Activated gamma-delta T cell treated with anti-CD3 and anti-CD28 coated beads, Interleukin-2, amount 50 U/mL, for 16 hours (primary cell): ENCODE data around the gene ABLIM1.

Source experiments
- DNase-seq: peaks from one replicate; pipeline ENCODE4 v3.0.0-alpha.2; 2020; ENCODE audit warnings: low read depth

Gene ABLIM1

GRCh38 chr10:114647545-114648138 is 10.4 kb downstream of the ABLIM1 start:
- DNase-seq: no peak

- DNase-seq: no peak
Observed at GRCh38 chr10:114646426-114646825, 11.6 kb downstream of the ABLIM1 start.

DNA sequence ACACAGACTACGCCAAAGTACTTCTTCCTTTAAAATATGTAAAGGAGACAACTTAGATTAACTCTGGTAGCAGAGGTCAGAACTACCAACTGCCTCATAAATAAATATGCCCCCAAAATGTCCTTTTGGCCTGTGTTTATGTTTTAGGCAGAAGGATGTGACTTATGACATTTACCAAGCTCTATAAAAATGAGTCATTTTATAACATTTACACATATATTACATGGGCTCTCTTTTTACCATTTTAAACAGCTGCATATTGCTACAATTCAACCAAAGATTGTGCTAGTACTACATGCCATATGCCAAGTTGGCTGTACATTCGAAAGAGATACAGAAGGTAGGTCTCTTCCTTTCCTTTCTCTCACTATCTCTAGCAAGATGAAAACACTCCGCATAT is 12.4 kb downstream of the ABLIM1 start:
- DNase-seq: no peak

DNA sequence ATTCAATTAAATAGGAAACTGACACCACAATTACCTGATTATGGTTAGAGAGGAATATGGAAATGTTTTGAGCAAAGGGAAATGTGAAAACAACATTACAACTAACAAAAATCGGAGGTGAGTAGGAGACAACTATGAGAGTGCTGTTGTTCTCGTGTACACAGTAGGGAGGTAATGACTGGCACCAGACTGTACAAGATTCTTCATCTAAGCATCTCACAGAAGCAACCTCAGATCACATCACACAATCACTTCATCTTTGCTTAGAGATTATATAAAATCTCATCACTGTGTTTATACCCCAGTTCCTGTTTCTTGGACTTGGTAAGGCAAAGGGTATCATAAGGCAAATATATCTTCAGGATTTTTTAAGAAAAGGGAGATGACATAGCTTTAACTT is 14.9 kb downstream of the ABLIM1 start:
- no peak for DNase-seq

DNA sequence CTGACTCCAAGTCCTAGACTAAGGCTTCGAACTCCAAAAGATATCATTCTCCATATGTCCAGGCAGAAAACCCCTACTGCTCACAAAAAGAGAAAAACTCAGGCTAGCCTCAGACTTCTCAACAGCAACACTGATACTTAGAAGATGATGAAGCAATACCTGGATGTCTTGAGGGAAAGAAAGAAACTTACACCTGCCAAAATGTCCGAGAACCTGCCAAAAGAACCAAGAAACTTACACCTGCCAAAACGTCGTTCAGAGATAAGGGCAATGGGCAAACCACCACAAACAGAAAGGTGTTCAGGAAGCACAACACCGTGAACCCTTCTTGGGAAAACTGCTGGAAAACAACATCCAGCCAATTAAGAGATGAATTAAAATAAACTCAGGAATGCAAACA is 15.3 kb downstream of the ABLIM1 start:
- DNase-seq: no peak

DNA sequence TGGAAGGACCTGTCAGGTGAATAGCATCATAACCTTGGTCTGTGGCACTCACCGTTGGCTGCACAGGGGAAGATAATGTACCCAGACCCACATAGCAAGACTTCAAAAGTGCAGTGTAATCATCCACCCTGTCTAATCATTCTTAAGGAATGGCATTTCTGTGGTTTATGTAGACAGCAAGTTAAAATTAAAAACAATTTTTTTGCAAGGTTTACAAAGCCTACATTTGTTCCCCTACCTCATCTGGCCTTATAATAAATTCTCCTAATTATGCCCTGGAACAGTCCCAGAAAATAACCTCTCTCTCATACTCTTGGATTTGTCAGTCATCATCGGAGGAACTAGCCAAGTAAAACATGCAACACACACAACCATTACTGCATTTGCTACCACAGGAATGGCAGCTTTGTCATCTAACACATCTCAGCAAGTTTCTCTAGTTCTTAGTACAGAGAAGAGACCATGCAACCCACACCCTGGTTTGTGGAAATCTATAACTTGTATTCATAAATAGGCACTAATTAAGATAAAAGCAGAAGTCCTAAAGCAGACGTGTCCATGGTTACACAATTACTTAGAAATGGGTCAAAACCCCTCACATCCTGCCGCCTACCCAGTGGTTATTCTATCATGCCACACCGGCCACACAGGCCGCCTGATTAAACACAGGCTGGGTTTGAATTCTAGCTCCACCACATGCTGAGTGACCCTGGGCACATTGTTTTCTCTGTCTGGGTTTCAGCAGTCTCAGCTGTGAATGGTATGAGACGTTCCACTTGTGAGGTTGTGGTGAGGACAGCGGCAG is 19.1 kb downstream of the ABLIM1 start:
- no peak for DNase-seq

GRCh38 chr10:114635797-114636550 is 22.1 kb downstream of the ABLIM1 start:
- no peak for DNase-seq

DNA sequence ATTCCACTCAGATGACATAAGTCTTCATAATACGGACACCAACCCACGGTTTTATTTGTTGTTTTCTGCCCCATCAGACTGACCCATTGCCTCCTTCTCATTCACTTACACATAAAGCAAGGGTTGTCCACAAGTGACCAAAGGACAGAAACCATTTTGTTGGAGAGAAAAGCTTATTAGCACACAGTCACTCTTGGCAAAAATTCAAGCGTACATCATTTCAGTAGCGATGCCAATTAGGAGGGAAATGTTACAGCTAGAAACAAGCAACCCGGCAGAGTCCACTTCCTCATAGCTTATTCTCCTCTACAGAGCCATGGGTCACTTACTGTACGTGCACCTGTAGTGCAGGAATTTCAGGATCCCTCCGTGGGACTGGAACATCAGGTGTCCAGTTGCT is 23.0 kb downstream of the ABLIM1 start:
- no peak for DNase-seq

GRCh38 chr10:114634609-114634979 is 23.5 kb downstream of the ABLIM1 start:
- no peak for DNase-seq

DNA sequence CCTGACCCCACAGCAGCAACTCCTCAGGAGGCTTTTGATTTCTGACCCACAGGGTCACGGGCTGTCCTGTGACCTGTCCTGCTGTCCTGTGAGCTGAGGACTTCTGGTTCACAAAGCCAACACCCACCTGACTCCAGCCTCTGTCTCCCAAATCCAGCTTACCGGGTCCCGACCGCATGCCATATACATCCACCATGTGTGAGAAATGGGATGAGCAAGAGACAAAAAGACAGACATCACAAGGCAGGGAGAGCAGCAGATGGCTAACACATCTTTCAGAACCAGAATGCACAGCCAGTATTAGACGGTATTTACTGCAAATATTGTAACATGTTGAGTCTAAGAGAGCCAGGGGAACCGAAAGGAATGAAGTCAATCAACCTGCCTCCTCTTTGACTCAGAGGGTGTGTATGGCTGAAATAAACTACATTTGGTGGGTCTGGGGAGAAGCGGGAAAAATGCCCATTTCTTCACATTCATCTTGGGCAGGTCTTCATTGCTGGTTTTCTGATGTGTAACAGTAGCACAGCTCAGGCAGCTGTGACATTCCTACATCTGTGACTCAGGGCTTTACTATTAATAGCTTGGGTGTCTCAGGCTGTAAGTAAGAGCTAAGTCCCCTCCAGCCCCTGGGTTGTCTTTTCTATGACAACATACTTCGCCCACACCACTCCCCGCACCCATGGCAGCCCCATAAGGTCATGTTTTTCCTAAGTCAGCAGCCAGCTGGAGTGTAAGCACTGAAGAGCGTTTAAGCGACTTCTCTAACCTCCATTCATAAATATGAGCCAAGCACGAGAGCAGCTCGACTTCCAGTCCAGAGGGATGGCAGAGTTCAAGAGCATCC is 25.0 kb downstream of the ABLIM1 start:
- DNase-seq: no peak

GRCh38 chr10:114631666-114632417 is 26.2 kb downstream of the ABLIM1 start:
- peak; percentile 1 for DNase-seq

- DNase-seq: no peak
Observed at GRCh38 chr10:114631090-114631665, 26.9 kb downstream of the ABLIM1 start.

- DNase-seq: no peak
Observed at GRCh38 chr10:114629824-114630730, 28.0 kb downstream of the ABLIM1 start.

DNA sequence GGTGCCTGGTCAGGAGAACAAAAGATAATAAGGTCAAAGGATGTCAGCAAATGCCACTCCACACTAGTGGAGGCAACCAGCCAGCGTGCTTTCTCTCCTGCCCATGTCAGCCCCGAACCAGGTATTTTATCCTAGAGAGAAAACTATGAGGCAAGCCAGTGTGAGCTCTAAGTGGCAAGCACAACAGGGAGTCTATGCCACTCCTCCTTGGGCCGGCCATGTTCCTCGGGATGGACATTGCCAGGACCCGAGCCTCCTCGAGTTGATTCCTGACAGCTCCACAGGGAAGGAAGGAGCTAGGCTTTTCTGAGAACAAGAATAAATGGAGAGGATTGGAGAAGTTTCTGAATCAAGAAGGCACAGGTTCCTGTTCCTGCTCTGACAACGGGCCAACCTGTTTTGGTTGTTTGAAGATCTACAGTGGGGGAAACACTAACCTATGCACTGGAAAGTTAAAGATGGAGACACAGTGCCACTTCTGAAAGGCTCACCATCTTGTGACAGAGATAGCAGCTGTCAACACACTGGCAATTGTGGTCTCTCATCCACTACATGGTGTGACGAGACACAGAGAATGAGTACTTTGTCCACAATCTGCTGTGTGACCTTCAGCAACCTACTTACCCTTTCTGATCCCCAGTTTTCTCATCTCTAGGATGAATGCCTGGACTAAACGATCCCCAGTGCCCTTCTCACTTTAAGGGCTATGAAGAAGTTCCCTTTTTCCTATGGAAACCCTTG is 28.8 kb downstream of the ABLIM1 start:
- DNase-seq: no peak

DNA sequence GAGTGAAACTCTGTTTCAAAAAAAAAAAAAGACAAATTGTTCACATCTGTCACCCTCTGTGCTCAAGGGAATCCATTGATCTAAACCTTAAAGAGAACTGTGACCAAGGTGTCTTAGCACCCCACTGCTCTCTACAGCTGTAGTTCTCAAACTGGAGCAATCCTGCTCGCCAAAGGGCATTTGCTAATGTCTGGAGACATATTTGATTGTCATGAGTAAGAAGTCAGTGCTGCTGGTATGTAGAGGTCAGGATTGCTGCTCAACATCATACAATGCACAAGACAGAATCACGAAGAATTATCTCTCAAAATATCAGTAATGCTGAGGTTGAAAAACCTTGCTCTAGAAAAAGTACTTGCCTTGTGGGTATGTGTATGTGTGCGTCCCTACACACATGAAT is 30.0 kb downstream of the ABLIM1 start:
- no peak for DNase-seq

DNA sequence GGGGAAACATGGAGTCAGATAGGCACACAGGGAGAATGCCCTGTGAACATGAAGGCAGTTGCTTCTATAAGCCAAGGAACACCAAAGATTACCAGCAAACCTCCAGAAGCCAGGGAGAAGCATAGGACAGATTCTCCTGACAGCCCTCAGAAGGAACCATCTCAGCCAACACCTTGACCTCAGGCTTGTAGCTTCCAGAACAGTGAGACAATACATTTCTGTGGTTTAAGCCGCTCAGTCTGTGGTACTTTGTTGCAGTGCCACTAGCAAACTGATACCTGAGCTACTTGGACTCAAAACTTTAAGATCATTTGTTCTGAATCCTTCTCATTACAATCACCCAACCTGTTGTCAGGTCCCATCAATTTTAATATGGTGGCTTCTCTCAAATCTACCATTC is 31.2 kb downstream of the ABLIM1 start:
- no peak for DNase-seq

DNA sequence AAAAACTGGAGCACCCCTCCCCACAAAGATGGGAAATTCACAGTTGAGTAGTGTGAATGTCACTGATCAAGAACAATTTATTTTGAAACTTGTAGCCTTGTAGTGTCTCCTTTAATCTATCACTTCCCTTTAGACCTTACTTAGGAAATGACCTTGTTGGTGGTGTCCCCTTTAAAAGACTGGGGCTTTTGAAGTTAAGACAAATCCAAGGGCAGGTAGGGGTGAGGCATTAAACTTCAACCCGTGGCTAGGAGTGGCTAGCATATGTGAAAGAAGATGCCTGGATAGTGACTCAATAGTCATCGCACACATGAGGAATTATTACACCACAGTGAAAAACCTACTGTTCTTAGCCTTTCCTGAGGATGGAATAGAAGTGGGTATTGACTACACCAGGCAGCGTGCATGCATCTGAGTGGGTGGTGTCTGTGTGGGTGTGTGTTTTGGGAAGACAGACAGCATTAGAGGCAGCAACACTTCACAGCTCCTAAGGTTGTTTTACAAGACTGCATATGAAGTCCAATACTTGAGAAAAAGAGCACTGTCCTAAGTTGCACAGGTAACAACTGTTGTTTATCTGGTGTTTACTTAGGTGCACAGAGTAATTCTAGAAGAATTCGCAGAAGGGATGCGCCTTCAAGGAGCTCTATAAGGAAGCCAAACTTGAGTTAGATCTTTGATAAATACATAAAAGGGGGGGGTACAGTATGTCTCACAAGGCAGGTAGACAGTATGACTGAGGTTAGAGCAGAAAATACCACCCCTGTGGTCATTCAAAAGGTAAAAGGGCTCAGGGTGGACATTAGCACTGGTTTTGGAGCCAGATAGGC is 32.9 kb downstream of the ABLIM1 start:
- no peak for DNase-seq

- no peak for DNase-seq
Observed at GRCh38 chr10:114624422-114624821, 33.7 kb downstream of the ABLIM1 start.
